GM21515 (cell line): ENCODE measurements around the gene LCN10.
"Not testable (repeated sequence)": the region's sequence is repeated elsewhere in the genome, so short reads cannot be mapped to it uniquely, and the experiment has no call there.

Source experiments
- ATAC-seq: cut with Tn5 transposase; IDR thresholded peaks from one replicate; pipeline ENCODE4 v1.9.1; 2021; ENCODE audit not compliant: unreplicated experiment

Gene LCN10

DNA sequence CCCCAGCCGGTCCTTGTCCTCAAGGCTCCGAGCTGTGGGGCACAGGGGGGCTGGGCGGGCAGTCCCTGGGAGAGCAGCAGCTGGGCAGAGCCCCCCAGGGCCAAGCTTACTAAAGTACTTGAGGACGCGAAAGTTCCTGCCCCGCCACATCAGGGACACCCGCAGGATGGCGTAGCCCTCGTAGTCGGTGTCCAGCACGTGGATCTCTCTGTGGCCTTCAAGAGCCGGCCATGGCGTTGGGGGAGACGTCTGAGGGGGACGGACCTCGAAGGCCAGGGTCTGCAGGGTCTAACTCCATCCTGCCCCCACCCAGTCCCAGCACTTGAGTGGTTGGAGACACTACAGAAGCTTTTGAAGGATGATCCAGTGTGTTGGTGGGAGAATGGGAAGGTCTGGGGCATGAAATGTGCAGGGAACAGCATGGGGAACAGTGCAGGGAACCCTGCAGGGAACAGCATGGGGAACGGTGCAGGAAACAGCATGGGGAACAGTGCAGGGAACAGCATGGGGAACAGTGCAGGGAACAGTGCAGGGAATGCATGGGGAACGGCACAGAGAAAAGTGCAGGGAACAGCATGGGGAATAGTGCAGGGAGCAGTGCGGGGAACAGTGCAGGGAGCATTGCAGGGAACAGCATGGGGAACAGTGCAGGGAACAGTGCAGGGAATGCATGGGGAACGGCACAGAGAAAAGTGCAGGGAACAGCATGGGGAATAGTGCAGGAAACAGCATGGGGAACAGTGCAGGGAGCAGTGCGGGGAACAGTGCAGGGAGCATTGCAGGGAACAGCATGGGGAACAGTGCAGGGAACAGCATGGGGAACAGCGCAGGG lies 12.8 kb upstream of the LCN10 start:
- not testable (repeated sequence) for ATAC-seq

DNA sequence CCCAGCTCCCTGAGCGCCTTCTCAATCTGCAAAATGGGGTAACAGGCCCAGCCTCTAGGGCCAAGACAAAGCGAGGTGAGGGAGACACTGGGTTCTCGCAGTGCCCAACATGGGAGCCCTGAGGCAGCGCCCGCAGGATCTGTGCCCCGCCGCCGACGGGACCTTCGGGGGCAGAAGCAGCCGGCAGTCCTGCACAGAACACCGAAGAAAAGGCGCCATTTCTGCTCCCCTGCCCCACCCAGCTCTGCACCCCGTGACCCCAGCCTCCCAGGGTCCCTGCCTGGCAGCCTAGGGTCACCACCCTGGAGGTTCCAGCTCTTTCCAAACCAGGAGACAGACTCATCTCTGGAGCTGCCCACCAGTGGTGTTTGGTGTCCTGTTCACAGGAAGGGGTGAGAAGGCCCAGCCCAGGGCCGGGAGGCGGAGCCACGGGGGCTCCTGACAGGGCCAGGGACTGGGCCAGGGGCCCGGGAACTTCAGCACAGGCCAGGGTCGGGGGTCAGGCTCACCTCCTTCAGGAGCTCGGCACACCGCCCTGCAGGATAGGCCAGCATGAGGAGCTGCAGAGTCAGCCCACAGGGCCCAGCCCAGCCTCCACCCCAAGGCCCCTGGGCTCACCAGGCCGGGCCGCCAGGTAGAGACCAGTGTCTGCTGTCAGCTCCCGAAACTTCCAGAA lies 12.0 kb upstream of the LCN10 start:
- ATAC-seq: no peak

DNA sequence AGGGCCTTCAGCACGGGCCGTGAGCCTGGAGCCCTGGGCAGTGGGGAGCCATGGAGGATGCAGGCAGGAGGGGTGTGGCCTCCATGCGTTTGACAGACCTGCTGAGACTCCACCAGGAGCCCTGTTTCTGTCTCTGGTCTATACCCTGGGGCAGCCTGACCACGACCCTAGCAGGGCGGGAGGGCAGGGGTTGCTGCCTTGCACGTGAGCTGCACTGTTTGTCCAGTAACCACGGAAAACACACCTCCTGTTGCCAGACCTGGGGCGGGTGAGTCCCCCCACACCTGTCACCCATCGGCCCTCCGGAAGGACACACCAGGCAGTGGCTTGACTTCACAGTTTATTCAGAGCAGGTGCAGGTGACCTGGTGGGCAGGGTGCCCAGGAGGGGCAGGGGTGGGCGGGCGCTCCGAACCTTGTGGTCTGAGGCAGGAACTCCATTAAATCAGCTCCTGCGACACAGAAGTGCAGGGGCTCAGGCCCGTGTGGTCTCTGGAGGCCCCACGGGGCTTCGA lies 11.4 kb upstream of the LCN10 start:
- ATAC-seq: no peak

DNA sequence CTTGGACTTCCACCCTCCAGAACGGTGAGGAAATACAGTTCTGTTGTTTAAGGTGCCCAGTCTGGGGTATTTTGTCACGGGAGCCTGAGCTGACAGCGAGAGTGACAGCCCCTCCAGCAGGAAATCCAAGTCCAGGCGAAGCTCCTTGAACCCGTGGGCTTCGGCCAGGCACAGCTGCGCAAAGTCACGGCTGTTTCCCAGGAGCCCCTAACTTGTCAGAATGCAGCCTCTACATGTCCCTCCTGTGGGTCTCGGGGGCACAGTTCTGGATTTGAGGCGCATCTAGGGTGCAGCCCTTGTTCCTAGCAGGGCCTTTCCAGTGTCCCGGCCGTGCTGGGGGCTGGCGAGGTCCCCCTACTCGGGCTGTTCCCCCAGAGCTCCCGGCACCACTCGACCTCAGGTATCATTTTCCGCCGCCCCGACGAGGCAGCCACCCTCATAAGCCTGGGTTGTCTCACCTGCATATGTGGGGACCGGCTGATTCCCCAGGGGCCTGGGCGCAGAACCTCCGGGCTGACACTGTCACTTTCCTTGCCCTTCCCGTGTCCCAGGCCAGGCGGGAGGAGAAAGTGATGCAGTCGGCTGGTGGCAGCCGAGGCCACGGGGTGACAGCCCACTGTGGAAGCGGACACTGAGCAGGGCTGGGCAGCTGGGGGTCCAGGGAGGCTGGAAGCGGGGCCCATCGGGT lies 10.8 kb upstream of the LCN10 start:
- ATAC-seq: no peak

DNA sequence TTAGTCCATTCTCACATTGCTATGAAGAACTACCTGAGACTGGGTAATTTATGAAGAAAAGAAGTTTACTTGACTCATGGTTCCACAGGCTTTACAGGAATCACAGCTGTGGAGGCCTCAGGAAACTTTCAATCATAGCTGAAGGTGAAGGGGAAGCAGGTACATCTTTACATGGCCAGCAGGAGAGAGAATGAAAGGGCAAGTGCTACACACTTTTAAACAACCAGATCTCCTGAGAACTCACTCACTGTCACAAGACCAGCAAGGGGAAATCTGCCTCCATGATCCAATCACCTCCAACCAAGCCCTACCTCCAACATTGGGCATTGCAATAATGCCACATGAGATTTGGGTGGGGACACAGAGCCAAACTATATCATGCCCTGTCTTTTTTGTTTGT lies 9.1 kb upstream of the LCN10 start:
- no peak for ATAC-seq

DNA sequence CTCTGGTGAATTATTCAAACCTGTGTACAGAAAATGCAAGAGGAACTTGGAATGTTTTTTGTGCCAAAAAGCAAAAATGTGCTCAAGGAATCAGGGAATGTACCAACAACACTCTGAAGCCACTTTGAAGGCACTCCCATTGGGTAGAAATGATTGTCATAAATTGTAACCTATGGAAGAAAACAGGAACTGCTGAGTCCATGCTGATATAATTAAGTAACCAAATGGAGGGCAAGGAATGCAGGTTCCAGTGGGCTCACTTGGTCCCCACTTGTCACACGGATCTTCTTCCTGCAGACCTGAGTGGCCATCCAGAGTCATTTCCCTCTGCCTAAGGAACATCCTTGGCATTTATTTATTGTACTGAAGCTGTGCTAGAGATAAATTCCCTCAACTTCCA lies 8.5 kb upstream of the LCN10 start:
- no peak for ATAC-seq

DNA sequence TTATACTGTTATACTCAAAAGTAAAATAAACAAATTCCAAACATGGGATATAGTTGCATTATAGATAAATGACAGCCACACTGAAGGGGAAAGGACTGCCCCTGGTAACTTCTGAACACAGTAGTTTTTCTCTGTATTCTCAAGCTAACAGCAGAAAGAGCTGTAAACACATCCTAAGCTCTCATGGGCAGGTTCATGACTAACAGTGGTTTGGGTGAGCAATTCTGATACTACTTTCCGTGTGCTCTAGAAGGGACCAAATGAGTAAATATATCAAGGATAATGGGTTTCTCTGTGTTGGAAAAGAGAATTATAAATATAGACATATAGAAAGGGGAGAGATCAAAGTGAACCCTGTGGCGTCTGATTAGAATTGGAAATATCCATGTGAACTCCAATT lies 7.8 kb upstream of the LCN10 start:
- ATAC-seq: no peak

DNA sequence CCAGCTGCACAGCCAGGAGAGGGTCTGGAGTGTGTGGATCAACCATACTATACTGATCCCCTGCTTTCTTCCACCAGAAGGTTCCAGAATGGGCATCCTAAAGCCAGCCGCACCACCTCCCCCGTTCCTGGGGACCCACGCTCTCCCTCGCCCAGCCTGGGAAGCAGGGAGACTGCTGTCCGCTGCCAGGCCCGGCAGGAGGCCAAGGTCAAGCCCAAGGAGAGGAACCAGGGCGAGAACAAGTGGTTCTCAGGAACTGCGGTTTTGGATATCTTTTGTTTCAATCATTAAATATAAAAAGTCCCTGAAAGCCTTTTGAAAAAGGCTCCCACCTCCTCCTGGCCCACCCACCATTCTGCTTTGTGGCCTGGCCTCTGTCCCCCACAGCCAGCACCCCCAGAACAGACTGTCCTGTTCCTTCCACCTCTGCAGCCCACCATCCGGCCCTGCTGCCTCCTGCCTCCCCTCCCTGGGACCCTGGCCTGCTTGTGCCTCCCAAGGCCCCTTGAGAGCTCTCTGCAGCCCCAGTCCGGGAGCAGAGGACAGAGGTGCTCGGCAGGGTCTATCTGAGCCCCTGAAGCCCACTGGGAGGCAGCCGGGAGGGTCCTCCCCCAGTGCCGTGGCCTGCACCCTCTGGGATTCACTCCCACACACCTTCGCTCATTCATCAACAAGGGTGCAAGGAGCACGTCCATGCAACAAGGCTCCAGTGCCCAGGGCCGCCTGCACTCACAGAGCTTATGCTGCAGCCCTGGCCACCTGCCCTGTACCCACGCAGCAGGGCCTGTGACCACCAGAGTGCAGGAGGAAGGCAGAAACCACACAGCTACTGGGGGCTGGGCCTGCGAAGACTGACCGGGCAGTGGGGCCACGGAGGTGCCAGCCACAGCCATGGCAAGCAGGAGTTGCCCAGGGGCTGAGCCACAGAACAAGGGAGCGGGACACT lies 6.2 kb upstream of the LCN10 start:
- no peak for ATAC-seq

DNA sequence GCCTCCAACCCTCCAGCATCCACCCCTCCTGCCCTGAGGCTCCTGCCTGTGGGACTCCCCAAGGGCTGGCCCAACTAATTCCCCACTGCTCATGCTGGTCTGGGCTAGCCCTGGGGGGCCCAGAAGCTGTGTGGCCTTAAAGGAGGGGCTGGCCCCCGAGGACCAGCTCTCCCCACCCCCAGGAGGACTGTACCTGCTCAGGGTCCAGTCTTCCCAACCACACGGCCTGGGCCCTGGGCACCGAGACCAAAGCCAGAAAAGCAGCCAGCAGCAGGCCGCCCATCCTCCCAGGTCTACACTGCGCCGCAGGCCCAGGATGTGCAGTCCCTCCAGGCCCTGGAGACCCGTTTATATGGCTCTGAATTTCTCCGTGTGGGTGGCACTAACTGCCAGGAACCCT lies 5.5 kb upstream of the LCN10 start, which contains the start of gene LCN6:
Gene LCN6, minus strand, starts transcription at position 325 of the 400 bp plus-strand sequence. Its CDS starts 42 bp downstream, at position 283.
- ATAC-seq: no peak

DNA sequence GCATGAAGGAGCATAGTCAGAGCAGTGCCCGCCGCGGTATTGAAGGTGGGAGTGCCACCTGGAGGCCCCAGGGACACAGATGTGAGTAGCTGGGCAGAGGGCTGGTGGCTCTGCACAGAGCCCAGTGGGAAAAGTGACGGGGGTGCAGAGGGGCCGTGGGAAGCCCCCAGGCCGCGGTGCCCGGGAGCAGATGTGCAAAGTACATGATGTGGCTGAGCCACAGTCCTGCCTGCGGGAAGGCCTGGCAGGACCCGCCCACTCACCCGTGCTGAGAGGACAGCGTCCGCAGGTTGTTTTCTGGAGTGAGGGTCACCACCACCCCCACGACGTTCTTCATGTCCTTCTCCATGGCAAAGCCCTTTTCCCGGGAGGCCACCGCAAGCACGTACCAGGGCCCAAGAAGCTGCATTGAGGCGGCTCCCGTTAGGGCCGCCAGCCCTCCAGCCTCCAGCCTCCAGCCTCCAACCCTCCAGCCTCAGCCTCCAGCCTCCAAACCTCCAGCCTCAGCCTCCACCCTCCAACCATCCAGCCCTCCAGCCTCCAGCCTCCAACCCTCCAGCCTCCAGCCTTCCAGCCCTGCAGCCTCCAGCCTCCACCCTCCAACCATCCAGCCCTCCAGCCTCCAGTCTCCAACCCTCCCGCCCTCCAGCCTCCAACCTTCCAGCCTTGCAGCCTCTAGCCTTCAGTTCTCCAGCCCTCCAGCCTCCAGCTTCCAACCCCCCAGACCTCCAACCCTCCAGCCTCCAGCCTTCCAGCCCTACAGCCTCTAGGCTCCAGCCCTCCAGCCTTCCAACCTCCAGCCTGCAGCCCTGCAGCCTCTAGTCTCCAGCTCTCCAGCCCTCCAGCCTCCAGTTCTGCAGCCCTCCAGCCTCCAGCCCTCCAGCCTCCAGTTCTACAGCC lies 4.7 kb upstream of the LCN10 start:
- no peak for ATAC-seq

DNA sequence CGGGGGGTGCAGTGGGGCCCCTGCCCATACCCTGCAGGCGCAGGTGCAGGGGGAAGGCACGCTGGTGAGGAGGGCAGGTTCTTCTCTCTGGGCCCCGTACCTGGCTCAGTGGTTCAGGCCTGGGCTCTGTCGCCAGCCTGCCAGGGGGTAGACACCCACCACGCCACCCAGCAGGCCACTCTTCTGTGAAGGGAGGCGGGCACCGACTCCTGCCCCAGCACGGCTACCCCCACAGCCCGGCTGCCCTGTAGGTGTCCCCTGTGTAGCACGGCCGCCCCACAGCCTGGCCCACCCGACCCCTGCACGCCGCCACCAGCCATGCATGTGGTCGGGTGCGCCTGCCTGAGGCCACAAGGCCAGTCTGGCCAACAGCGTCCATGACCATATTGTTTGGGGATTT lies 3.9 kb upstream of the LCN10 start:
- no peak for ATAC-seq

DNA sequence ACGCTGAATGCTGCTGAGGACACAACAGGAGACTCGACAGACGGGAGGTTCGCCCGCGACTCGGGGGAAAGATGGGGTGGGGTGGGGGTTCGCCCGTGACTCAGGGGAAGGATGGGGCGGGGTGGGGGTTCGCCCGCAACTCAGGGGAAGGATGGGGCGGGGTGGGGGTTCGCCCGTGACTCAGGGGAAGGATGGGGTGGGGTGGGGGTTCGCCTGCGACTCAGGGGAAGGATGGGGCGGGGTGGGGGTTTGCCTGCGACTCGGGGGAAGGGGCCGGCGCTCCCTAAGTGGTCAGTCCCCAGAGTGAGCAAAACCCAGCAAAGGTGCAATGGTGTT lies 3.4 kb upstream of the LCN10 start:
- no peak for ATAC-seq

DNA sequence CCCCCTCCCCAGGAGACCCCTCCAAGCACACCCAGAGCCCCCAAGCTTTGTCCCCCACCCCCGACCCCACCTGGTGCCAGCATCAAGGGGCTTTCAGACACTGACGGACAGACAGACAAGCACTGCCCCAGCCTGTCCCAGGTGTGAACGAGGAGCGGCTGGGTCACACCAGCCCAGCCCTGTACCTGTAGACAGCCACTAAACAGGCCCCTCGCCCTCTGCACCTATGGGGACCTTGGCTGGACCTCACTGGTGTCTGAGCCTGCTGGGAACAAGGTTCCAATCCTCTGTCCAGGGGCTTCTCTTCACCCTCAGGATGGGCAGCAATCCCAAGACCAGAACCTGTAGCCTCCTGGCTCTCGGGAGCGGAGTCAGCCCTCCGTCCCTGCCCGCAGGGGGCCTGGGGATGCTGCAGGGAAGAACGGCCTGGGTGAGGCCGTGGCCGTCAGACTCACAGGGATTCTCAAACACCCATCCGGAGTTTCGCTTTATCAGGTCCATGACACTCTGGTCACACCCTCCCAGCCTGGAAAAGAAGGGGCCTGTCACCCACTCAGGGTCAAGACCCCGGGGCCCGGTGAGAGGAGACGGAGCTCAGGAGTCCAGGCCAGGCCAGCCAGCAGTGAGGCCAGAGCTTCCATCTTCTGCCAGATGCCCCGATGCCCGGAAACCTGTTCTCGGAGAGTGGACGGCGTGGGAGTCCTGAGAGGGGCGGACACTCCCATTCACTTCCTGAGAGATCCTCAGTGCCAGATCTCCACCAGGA lies 2.8 kb upstream of the LCN10 start:
- no peak for ATAC-seq

DNA sequence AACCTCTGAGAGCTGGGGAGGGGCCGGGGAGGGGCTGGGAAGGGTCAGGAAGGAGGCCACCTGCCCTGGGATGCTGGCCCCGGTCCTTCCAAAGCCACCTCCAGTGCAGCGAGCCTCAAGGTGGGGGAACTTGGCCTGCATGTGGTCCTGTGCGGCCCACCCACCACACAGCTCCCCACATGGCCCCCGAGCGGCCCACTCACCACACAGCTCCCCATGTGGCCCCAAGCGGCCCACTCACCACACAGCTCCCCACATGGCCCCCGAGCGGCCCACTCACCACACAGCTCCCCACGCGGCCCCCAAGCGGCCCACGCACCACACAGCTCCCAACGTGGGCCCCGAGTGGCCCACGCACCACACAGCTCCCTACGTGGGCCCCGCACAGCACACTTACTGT lies 2.0 kb upstream of the LCN10 start:
- ATAC-seq: no peak

DNA sequence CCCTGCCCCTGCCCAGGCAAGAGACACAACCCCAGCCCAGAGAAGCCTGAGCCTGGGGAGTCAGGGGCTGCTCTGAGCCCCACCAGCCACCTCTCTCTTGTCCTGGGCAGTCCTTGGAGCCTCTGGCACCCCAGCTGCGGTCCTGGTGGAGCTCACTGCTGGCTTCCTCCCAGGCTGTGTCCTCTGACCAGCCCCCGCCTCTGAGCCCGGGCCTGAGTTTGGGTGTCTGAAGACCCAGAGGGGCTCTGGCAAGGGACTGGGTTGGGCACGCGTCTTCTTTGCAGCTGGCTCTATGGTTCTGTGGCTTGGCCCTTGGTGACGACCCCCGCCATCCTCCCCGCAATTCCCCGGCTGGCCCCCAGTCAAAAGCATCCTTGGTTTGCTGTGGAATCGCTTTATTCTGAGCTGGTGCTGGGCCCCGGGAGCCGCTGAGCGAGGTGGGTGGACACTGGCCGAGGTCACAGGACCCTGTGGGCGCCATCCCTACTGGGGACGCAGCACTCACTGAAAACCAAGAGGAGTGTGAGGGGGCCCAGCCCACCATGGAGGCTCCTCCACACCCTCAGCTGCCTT lies 985 bp upstream of the LCN10 start:
- no peak for ATAC-seq

DNA sequence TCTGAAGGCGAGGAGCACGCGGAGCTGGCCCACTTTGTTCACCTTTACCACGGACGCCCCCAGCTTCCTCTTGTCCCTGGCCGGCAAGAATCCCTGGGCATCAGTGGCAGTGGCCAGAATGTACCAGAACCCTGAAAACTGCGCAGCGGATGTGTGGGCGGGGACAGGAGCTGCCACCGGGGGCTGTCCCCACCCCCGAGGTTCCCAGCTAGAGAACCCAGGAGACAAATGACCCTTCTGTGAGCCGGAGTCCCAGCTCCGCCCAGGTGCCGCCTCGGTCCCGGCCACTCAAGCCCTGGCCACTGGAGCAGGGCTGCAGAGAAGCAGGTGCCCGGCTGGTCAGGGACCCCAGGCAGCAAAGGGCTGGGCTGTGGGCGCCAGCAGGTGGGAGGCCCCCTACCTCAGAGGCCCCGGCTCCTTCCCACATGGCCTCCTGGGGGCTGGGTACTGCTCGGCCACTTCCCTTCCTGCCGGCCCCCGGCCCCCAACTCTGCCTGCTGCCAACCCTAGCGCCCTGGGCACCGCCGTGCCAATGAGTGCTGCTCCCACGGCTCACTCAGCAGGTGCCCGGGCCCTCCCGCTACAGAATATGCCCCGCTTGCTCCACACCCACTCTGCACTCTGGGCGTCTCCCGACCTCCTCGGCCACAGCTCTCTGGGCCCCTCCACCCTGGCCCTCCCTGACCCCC lies 713 bp downstream of the LCN10 start:
- no peak for ATAC-seq

DNA sequence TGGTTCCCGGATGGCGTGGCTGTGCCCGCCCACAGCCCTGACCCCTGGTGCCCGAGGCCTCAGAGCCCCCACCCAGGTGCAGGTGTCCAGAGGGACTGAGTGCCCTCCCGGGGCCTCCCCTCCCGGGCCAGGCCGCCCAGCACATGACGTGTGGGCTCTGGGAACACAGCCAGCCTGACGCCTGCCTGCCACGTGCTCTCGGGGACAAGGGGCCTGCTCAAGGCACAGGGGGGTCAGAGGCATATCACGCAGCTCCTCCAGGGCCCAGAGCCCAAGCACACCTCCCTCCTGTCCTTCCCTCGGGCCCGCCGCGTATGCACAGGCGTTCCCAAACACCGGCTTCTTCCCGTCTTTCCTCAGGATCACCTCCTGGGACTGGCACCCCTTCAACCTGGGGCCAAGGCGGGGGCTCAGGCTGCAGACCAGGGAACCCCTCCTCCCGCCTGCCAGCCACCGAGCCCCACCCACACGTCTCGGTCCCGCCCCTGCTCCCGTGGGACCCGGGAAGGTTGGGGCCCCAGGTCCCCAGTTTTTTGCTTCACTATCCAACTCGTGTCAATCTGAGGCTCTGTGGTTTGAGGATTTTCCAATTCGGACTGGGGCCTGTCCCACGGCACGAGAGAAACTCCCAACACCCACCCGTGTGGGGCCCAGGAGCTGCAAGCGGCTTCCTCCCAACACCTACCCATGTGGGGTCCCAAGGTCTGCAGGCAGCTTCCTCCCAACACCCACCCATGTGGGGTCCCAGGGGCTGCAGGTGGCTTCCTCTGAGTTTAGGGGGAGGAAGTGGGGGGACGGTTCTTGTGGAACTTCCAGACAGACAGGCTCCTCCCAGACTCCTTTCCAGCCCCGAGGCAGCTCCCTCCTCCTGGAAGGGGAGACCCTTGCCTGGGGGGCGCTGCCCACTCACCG lies 1.5 kb downstream of the LCN10 start:
- no peak for ATAC-seq
